K562 (cell line): Measurements from ENCODE around the gene DHDDS. TPM values are rescaled to one million over a fixed set of nuclear protein-coding genes. Genes with fewer than 3 reads are reported as not detected.
A peak's percentile ranks its signal among the peaks of the same experiment; 100 is the strongest.

Experiments used
- AFF4 ChIP-seq: sonication (generic); formaldehyde crosslinking; IDR thresholded peaks from 2 replicates; pipeline ENCODE4 v1.8.0; 2023; ENCODE audit warnings: mild to moderate bottlenecking, missing genetic modification reagents
- BCOR ChIP-seq: fragments of 450-650 bp; IDR thresholded peaks from 2 replicates; pipeline ENCODE4 v1.6.1; 2016
- EHMT2 ChIP-seq: fragments of 450-650 bp; IDR thresholded peaks from 2 replicates; pipeline ENCODE4 v1.6.1; 2018; ENCODE audit warnings: antibody characterized with exemption
- FOXA1 ChIP-seq: fragments of 450-650 bp; IDR thresholded peaks from 2 replicates; pipeline ENCODE4 v1.6.1; 2016; ENCODE audit warnings: mild to moderate bottlenecking, borderline replicate concordance
- HDAC1 ChIP-seq, 2 experiments: fragments of 450-650 bp; IDR thresholded peaks; 2 replicates each; pipeline ENCODE4 v1.6.1; 2016 to 2017; ENCODE audit warnings: inconsistent platforms in 1 of 2, mild to moderate bottlenecking in 1 of 2, moderate library complexity in 1 of 2
- KHSRP ChIP-seq: fragments of 450-650 bp; IDR thresholded peaks from 2 replicates; pipeline ENCODE4 v1.6.1; 2017
- KLF16 ChIP-seq: IDR thresholded peaks from 2 replicates; pipeline ENCODE4 v1.6.1; 2016; ENCODE audit warnings: antibody characterized with exemption
- PHB ChIP-seq: fragments of 250-450 bp; sonication (Bioruptor Pico); IDR thresholded peaks from 2 replicates; pipeline ENCODE4 v1.5.0; 2021
- REST ChIP-seq, 2 experiments: fragments of 450-650 bp; formaldehyde crosslinking in 1 of 2; IDR thresholded peaks; 2 replicates each; pipeline versions ENCODE4 v1.4.0 to v1.6.1; 2014 to 2020; ENCODE audit warnings: mild to moderate bottlenecking in 2 of 2, borderline replicate concordance in 1 of 2, low read depth in 1 of 2
- SMARCE1 ChIP-seq: fragments of 450-650 bp; IDR thresholded peaks from 2 replicates; pipeline ENCODE4 v1.7.1; 2016; ENCODE audit warnings: mild to moderate bottlenecking
- TRIM24 ChIP-seq, 2 experiments: fragments of 450-650 bp; IDR thresholded peaks; 2 replicates each; pipeline ENCODE4 v1.6.1; 2016
- ZBTB7A ChIP-seq: IDR thresholded peaks from 2 replicates; pipeline ENCODE4 v1.6.1; 2011; ENCODE audit warnings: low read depth, mild to moderate bottlenecking, low read length, moderate library complexity, borderline replicate concordance; ENCODE audit not compliant: control insufficient read depth
- ZC3H11A ChIP-seq: IDR thresholded peaks from 2 replicates; pipeline ENCODE4 v1.6.1; 2012; ENCODE audit warnings: low read depth, low read length, improper control_type of control experiment
- polyA plus RNA-seq, 8 experiments: library from polyadenylated mRNA; depleted of rRNA in 4 of 8; stranded (reverse) in 5 of 8; unstranded in 3 of 8; fragments of >200 nt; fragmentation: Nextera tagmentation in 2 of 8; fragmentation: Illumina TruSeq in 1 of 8; extraction: Ambion mirVana in 2 of 8; extraction: Trizol in 1 of 8; gene quantifications; 2 replicates each; pipeline versions ENCODE4 v1.2.1 to v1.2.3, GENCODE V29; 2011 to 2014; ENCODE audit warnings: inconsistent platforms in 1 of 8, missing spikeins in 1 of 8
- total RNA-seq, 7 experiments: library from RNA; depleted of rRNA in 6 of 7; stranded (reverse); fragments of >200 nt in 6 of 7; fragmentation: Illumina TruSeq in 2 of 7; extraction: Trizol in 2 of 7; gene quantifications; 2 replicates each; pipeline versions ENCODE4 v1.2.1 to v1.2.3, GENCODE V29; 2011 to 2021; ENCODE audit warnings: low replicate concordance in 1 of 7

Gene DHDDS
- total and polyA plus RNA-seq, 9 of the 15 experiments (the other 6 are each of a cell fraction or from before 2014, with no cell fraction given) = 33.3 to 55.0 (median 44.3) TPM

- peak; percentile 94 for TF ChIP-seq REST (IDR thresholded peaks at IDR 0.05; ENCODE audit: borderline replicate concordance)
- peak; percentile 35; the same call in 1 of the 2 replicates for TF ChIP-seq REST (CRISPR knock-in tag; IDR thresholded peaks at IDR 0.05; ENCODE audit: low read depth)
- no peak for TF ChIP-seq FOXA1
- no peak for TF ChIP-seq ZC3H11A
- no peak for TF ChIP-seq PHB
- TF ChIP-seq ZBTB7A = 0 out of 2 replicates have a peak, but pooled peaks have one; percentile 5
- no peak for TF ChIP-seq SMARCE1
- TF ChIP-seq KHSRP = no peak
- peak; percentile 40 to 51; a peak in 2 of 4 replicates for TF ChIP-seq TRIM24 (IDR thresholded peaks at IDR 0.05)
- peak; percentile 90 for TF ChIP-seq KLF16
- peak in 1 of 2 experiments; percentile 2; a peak in 1 of 4 replicates for TF ChIP-seq HDAC1 (IDR thresholded peaks at IDR 0.05)
- TF ChIP-seq BCOR = 0 out of 2 replicates have a peak, but pooled peaks have one; percentile 22
- no peak for TF ChIP-seq AFF4
- peak; percentile 5; the same call in 1 of the 2 replicates for TF ChIP-seq EHMT2
Observed at GRCh38 chr1:26409191-26409807, 22.8 kb upstream of the DHDDS start (continued).
